Suppressor macrophage treated with lipopolysaccharide for 4 hours (primary cell): Measurements from ENCODE around the gene MICAL1.
A peak's percentile ranks its signal among the peaks of the same experiment; 100 is the strongest.
"Not testable (repeated sequence)": the region's sequence is repeated elsewhere in the genome, so short reads cannot be mapped to it uniquely, and the experiment has no call there.

Experiments used
- DNase-seq: peaks from one replicate; pipeline ENCODE4 v3.0.0-alpha.2; 2020

MICAL1 gene

DNA sequence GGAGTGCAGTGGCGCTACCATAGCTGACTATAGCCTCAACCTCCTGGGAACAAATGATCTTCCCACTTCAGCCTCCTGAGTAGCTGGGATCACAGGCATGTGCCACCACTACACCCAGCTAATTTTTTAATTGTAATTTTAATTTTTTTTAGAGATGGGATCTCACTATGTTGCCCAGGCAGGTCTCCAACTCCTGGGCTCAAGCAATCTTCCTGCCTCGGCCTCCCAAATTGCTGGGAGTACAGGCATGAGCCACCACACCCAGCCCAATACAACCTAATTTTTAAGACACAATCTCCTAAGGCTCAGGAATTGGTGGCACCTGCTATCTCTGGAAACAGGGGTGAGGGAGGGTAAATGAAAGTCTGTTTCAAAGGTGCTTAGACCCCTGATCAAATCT, 21.6 kb upstream of the MICAL1 start:
- DNase-seq, result no peak

- DNase-seq, result no peak
Measured at GRCh38 chr6:109475625-109476024, 20.1 kb upstream of the MICAL1 start.

DNA sequence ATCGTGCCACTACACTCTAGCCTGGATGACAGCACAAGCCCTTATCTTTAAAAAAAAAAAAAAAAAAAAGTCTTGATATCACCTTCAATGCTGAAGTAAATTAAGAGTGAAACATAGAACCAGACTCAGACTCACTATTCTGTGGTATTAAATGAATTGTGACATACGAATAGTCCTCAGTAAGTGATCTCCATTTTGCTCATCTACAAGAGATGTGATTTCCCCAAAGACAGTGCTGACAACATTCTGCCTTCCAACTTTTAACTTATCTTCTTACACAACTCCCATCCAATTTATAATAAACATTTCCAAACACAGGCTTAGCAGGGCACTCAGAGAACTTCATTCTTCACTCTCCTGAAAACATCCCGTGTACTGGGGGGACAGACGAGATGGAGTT, 19.4 kb upstream of the MICAL1 start:
- DNase-seq, result no peak

GRCh38 chr6:109473120-109473519, 17.5 kb upstream of the MICAL1 start:
- DNase-seq, result no peak

GRCh38 chr6:109472132-109472995, 16.8 kb upstream of the MICAL1 start:
- no peak for DNase-seq

DNA sequence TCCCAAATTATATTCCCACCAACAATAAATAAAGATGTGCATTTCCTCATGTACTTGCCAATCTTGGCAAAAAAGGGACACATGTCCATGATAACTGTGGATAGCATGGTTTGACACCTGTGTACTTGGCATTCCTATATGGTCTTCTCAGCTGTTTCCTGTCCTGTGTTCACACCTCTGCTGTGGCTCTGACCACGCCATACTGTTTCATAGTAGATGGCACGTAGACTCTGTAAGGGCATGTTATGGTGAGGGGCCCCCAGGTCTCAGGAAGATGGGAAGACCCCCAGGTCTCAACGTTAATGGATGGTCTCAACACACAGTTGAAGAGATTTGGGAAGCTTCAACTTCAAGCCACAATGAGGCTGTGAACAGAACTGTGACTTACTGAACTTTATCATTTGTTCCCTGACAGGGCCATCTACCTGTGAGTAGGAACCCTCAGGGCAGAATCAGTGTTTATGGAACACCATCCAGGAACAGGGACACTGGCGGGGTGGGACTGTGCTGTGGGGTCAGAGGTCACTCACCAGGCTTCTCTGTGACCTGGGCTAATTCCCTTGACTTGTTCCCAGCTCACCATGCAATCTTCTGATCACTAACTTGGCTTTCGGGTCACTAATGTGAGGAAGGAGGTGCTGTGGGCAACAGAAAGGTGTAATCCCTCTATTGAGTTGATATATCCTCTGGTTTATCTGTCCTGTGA, 15.7 kb upstream of the MICAL1 start:
- DNase-seq, result no peak

GRCh38 chr6:109469591-109470189, 14.1 kb upstream of the MICAL1 start:
- no peak for DNase-seq

DNA sequence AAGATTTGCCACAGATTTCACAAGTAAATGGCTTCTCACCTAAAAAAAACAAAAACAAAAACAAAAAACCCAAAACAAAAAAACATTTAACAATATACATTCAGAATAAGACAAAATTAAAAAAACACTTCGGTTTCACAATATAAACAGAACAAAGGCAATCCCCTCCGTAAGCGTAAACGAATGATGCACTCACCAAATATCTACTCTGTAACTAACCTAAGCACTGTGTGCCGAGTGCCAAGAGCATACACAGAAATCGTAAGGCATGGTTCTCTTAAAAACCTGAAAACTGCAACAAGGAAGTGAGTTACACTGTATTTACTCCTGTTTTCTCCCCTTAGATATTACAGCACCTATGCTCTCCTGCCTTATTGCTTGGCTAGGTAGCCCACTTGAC, 12.1 kb upstream of the MICAL1 start:
- DNase-seq, result no peak

DNA sequence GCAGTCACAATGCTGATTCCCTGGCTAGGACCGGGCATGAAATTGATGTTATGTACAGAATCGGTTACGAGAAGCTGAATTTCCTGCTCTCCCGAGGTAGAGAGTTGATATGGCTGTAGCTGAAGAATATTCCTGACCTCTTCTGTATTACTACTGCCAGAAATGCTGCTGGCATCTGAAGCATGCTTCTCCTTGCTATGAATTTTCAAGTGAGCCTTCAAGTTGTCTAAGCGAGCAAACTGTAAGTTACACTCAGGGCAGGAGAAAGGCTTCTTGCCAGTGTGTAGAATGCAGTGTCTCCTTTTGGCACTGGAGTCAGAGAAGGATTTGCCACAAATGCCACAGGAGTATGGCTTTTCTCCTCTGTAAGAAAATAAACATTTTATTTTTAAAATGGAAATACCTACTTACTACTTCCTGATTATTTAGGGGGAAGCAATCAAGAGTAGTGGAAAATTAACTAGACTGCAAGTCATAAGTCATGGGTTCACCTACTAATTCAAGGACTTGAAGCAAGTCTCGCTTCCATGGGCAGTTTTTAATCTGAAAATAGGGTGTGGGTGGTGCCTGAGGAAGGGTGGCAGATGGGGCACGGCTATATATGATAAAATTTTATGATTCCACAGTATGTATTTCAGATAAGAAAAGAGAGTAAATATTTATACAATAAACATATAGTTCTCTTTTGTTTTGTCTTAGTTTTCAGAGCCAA, 10.8 kb upstream of the MICAL1 start:
- DNase-seq, result no peak

- no peak for DNase-seq
Measured at GRCh38 chr6:109465772-109466171, 10.2 kb upstream of the MICAL1 start.

DNA sequence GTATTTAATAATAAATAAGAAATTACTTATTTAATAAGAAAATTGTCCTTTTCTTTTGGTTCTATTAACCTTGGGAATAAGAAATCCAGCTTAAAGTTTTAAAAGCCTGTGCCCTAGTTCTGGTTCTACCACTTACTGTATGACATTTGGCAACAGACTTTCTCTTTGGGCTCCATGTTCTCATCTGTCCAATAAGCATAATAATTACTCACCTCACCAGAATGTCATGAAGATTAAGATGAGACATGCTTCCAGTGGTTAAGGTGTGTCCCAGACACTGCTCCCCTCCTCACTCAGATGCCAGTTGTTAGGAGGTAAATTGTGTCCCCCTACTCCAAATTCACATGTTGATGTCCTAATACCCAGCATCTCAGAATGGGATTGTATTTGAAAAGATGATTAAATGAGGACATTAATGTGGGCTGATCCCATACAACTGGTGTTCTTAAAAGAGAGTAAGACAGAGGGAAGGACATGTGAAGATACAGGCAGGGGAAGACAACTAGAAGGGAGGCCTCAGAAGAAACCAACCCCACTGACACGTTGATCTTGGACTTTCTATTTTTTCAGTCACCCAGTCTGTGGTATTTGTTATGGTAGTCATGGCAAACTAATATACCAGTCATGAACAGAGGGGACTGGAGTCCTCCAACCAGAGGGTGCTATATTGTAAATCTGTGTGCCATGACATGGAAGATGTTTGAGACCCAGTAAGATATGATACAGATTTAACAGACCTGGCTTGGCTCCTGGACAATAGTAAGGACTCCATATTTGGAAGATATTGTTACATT, 6.4 kb upstream of the MICAL1 start:
- DNase-seq, result no peak

DNA sequence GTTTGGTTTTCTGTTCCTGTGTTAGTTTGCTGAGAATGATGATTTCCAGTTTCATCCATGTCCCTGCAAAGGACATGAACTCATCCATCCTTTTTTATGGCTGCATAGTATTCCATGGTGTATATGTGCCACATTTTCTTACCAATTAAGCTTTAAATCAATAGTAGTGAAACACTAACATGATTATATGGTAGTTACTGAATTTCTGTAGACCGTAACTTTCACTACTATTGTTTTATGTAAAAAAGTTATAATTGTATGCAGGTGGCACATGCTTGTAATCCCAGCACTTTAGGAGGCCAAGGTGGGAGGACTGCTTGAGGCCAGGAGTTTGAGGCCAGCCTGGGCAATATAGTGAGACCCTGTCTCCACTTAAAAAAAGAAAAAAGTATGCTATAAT, 5.6 kb upstream of the MICAL1 start:
- not testable (repeated sequence) for DNase-seq

DNA sequence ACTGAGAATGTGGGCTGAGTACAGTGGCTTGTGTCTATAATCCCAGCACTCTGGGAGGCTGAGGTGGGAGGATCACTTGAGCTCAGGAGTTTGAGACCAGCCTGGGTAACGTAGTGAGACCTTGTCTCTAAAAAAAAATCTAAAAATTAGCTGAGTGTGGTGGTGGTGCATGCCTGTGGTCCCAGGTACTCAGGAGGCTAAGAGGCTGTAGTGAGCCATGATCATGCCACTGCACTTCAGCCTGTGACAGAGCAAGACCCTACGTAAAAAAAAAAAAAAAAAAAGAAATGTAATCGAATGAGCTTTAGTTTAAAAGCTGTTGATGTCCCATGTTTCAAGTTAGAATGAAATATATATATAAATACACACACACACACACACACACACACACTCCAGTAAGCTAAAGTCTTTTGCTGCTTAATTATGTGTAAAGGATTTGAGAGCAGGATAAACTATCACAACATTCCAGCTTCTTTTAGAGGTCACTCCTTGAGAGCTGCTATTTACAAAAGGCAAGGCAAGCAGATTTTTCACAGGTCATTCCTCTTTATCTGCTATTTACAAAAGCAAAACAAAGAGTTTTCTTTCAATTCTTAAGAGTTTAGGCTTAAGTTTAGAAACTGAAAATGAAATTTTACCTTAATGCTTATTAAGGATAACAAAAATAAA, 4.7 kb upstream of the MICAL1 start:
- DNase-seq, result no peak

- peak; percentile 72 for DNase-seq
Measured at GRCh38 chr6:109458774-109459531, 3.4 kb upstream of the MICAL1 start.

DNA sequence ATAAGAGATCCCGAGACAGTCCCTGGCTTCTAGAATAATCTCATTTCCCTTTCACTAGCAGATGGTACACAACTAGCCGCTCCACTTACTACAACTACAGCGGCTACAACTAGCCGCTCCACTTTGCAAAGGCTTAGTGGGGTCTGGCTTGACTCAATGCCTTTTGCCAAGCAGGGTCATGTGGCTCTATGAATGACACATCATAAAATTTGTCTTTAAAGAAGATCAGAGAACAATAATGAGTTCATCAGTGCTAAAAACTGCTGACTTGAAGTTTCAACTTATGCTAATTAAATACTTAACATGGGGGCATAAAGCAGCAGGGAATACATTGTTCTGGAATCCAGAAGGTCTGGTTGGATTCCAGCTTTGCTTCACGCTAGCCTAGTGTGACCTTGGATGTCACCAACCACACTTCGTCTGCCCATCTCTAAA, 2.0 kb upstream of the MICAL1 start:
- no peak for DNase-seq

DNA sequence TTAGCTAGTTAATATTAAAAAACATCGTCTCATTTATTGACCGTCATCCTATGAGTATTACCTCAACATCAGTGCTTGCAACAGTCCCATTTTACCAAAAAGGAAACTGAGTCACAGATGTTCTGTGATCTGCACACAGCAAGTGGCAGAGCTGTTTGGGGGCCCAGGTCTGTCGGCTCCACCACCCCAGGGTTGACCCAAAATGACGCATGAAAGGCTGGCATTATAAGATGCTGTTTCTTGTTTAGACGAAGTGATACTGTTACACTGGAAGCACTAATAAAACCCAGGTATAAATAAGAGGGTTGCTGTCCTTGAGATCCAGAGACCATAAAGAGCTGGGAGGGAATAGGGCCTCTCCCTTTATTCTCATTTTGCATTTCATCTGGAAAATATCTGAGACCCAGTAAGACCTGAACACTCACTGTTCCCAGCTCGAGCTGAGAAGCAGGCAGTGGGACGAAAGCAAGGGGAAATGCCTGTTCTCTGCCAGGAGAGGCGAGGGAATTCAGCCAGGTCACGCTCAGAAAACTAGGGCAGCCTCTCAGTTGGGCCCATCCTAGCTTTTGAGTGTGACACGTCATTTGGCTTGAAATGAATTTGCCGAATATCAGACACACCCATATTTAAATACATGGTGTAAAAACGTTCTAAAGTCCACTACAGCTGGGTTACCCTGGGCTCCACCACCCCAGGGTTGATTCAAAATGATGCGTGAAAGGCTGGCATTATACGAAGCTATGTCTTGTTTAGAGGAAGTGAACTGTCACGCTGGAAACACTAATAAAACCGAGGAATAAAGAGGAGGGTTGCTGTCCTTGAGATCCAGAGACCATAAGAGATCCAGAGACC, 1.4 kb upstream of the MICAL1 start:
- no peak for DNase-seq

DNA sequence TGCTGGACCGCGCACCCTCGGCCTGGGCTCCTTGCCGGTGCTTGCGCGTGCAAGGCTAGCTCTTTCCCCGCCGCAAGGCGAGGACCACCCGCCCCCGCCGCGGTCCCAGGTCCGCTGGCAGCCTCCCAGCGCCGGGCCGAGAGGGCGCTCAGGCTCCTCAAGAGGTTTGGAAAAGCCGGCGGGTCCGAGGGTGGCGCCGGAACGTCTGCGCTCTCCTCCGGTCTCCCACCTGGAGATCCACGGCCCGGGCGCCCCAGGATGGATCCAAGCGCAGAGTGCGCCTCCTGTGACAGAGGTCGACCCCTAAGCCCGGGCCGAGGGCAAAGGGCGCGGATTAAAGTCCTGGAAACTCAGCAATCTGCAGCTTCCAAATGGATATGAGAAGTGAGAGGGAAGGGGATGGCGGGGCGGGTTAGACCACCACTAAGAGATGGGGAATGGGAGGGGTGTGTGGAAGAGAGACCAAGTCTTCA, 575 bp upstream of the MICAL1 start:
- DNase-seq, result no peak

- peak; percentile 85 for DNase-seq
Measured at GRCh38 chr6:109454496-109455436, 806 bp downstream of the MICAL1 start.
